HCEC 1CT (cell line): Measurements from ENCODE around the gene SORCS2.

Experiments used
- DNase-seq: peaks from one replicate; pipeline ENCODE4 v3.0.0-alpha.2; 2017

The SORCS2 gene

DNA sequence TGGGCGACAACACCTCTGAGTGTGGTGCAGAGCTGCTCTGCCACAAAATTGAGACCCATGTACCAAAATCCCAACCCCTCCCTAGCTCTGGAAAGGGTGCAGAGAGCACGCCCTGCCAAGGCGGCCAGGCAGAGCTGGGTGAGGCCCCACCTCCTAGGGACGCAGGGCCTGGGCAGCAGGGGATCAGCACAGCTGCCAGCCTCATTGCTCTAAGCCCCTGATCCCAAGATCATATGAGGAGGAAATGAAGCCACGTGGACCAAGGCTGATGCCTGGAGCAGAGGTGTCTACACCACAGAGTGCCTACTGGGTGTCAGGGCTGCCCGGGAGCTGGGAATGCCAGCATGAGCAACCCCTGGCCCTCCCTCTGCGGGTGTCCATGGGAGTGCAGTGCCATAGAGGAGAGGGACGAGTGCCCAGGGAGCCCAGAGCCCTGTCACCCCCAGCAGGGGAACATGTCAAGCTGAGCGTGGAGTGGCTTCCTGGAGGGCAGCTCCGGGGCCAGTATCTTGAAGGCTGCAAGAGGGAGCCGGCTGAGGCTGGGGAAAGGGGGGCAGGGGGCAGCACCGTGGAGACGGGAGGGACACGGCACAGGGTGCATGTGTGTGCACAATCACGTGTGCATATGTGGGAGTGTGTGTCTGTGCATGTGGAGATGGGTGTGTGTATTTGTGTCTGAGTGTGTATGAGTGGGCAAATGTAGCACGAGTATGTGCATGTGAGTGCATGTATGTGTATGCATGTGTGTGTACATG lies 306.3 kb downstream of the SORCS2 start:
- no peak for DNase-seq

DNA sequence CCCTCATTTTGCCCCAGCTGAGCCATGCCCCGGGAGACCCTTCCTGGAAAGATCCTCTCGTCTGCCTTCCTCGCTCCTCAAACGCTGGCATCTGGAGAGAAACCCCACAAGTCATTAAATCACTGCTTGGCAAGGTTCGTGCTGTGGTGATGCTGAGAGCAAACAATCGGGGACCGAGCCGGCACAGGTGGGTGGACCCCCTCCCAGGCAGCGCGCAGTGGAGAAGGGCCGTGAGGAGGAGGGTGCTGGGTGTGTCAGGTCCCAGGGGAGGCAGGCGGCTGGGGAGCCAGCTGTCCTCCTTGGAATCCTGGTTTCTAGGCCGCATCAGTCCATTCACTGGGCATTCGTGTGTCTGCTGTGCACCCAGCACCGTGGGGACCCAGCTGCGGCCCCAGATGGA lies 307.3 kb downstream of the SORCS2 start:
- no peak for DNase-seq

DNA sequence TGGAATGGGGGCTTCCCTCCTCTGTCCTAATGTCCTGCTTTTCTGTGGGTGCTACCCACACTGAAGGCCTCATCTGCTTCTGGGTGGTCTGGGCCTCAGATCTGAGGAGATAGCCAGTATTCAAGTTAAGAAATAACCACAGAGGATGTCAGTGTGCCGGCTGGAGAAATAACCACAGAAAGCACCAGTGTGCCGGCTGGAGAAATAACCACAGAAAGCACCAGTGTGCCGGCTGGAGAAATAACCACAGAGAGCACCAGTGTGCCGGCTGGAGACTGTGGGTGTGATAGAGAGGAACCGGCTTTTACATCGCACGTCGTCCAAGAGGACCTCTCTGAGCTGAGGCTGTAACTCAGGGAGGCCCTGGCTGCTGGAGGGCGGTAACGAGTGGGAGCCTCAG lies 308.1 kb downstream of the SORCS2 start:
- no peak for DNase-seq

DNA sequence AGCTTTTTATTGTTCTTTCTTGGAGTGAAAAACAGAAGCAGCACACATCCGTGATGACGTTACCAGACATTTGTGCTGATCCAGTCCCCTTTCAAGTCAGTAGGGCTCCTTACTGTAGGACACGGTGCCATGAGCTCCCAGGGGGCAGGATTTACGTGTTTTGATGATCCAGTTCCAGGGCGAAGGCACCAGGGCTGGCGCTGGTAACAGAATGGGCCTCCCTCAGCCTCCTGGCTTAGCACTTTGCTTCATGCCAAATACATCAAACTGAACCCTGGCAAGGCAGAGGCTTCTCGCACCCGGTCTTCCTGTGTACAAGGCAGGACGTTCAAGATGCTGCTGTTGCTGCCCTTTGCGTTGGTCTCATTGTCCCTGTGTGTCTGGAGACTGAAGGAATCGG lies 309.0 kb downstream of the SORCS2 start:
- DNase-seq, result no peak

DNA sequence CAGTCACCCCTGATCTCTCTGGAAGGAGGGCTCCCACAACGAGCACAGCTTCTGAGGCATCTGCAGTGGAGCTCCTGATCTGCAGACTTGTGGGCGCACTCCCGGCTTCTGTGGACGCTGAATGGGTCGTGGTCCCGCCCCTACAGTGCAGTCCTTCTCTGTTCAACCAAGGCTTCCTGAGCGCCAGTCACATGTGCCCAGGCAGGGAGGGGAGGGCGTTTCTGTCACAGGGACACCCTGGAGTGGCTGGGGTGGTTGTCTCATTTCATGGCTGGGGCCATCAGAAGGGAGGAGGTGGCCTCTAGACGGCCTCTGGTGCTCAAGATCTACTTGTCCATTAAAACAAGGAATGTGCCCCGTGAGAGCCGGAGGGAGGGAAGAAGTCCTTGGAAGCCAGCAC lies 309.5 kb downstream of the SORCS2 start:
- DNase-seq, result no peak

DNA sequence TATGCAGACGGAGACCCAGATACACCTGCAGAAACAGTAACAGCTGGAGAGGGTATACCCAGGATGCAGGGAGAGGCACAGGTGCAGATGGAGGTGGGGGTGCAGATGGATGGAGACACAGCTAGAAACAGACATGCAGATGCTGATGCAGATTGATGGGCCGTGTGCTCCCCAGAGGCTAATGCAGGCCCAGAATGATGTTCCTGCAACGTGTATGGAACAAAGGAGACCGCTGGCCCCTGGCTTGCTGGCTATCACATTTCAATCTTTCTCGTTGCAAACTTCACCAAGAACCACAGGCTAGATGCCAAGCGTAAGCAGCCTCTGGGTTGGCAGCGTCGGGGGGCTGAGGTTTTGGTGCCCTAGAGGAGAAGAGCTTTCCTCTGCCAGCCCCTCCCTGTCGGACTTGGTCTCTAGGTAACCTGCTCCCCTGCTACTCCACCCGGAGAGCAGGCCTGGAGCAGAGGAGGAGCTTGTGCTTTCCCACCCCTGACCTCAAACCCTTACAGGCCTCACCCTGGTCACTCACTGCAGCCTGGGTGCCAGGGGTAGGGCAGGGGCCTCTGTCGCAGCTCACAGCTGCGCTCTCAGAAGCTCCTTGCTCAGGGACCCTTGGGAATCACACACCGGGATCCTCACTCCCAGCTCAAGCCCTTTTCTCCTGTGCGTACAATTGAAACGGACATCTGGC lies 311.4 kb downstream of the SORCS2 start:
- DNase-seq, result no peak

DNA sequence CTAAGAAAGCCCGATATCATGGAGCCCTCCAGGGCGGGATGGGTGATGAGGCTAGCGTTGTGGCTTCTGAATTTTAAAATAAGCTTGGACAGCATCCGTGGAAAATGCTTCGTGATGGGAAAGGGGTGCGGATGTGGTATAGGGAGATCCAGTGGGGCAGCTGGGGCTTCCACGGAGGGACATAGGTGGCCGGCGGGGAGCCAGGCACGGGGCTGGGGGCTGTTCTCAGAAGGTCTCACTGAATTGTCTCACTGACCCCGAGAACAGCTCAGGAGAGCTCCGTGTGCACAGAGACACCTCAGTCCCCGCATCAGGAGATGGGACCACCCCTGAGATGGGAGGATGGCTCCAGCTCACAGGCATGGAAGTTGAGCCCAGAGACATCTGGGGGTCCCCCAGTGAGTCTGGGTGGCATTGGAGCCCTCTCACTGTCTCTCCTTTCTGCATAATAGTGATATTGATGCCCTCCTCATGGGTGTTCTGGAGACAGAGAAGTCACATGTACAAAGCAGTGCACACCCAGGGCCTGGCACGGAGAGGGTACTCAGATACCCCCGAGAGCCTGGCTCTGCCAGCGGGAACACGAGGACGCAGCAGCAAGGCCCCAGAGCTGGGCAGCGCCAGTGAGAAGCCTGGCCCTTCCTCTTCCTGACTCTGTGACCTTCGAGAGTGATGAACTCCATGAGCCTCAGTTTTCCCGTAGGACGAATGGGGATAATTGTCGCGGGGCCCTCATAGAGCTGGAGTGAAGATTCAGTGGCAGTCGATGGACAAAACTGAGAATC lies 313.0 kb downstream of the SORCS2 start:
- no peak for DNase-seq

DNA sequence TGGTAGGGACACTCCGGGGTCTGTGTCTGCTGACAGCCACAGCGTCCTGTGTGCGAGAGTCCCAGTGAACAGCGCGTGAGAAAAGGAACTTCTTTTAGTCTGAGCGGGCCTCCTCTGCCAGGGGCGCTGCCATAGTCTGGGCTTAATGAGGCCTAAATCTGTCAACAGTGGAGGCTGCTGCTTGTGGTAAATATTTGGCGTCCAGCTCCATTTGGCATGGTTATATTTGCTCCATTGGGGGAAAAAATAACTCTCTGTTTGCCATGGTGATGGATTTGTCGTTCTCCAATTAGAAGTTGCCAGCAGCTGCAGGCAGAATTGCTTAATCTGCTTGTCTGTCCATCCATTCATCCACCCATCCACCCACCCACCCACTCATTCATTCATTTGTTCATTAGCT lies 313.8 kb downstream of the SORCS2 start:
- DNase-seq, result no peak

DNA sequence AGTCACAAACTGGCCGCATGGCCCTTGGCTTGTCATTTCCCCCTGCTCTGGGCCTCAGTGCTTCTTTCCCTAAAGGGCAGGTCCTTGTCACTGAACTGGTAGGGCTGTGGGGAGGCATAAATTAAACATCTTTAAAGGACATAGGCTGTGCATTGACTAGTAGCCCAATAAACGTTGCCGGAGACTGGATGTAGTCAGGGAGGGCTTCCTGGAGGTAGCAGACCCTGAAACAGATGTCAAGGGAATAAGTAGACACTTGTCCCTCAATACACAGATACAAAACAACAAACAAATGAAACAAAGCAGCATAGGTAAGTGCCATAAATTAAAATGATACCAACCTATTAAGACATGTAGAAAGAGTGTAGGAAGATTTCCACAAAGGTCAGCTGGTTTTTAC lies 314.2 kb downstream of the SORCS2 start:
- DNase-seq, result no peak

DNA sequence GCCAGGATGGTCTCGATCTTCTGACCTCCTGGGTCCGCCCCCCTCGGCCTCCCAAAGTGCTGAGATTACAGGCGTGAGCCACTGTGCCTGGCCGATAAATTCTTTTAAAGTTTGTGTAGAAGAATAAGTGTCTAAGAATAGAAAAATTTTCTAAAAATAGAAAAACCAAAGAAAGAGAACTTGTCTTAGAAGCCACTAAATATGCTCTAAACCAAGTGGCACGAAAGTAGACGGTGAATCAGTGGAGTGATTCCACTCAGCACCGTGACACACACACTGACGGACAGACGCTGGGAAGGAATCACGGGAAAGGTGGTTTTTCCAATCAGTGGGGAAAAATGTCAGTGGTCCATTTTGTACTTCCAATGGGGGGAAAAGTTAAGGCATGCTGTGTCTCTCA lies 315.0 kb downstream of the SORCS2 start:
- DNase-seq, result no peak

DNA sequence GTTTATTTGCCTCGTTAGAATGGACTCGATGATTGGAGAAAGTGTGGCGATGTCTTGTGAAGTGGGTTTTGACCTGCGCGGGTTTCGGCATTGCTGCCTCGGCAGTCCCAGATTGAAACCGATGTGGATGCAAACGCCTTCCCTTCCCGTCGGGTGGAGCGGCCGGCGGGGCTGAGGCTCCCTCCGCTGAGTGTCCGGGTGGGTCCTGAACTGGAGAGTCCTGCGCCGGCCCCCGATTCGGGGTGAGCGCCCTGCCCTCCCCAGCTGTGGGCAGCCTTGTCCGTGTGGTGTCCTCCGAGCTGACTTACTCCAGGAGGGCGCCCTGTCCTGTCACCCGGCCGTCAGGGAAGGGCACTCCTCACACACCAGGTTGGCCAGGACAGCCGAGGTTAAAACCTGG lies 317.7 kb downstream of the SORCS2 start:
- no peak for DNase-seq

DNA sequence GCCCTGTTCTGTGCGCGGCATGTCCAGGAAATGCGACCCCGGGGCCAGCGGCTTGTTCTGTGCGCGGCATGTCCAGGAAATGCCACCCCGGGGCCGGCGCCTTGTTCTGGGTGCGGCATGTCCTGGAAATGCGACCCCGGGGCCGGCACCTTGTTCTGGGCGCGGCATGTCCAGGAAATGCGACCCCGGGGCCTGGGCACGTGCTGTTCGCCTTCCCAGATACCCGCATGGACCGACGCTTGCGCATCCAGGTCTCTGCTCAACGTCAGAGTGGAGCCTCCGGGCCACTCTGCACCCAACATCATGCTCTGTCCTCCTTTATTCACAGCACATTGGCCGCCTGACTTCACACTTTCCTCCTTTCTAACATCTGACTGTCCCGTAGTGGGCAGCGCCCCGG lies 318.2 kb downstream of the SORCS2 start:
- no peak for DNase-seq

DNA sequence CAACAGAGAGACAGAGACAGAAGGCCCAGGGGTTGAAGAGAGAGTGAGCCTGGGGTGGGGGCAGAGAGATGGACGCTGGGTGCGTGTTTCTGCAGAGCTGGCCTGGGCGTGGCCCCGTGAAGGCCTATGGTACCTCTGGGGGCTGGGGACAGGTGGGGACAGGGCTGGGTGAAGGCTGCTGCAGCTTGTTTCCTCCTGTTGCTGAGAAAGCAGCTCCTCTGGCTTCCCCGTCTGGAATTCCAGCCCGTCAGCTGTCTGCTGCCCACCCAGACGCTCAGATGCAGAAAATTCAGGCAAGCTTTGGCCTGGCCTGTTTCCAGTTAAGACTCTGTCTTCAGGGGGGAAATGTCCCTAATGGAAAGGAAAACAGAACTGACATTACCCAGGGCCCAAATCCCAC lies 319.2 kb downstream of the SORCS2 start:
- no peak for DNase-seq

DNA sequence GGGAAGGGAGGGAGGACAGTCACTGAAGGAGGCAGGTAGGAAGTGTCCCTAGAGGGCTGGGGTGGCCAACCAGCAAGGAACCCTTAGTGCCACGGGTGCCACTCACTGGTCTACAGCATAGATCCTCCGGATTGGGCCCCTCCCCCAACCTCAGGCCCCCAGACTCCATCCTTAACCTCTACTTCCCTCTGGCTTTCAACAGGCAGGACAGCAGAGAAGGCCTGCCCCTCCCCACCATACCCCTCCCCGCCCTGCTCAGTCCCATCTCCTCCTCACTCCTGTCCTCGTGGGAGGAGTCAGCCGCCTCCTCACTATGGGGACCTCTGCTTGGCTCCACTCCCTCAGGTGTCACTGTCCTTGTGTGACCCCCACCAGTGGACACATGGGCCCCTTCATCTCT lies 320.1 kb downstream of the SORCS2 start:
- DNase-seq, result no peak

DNA sequence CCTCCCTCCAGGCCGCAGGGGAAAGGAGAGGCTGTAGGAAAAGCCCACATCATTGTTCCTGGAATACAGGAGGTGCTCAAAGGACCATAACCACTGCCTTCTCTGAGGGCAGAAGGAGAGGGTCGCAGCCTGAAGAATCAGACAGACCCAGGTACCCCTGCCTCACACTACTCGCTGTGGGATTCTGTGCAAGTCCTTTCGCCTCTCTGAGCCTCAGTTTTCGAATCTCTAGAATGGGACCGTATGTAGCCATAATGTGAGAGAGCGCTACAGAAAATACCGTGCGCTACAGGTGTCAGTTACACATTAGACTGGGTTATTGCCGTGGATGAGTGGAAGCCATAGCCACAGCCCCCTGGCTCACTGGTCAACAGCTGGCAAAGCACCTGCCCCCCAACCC lies 320.6 kb downstream of the SORCS2 start:
- DNase-seq, result no peak

DNA sequence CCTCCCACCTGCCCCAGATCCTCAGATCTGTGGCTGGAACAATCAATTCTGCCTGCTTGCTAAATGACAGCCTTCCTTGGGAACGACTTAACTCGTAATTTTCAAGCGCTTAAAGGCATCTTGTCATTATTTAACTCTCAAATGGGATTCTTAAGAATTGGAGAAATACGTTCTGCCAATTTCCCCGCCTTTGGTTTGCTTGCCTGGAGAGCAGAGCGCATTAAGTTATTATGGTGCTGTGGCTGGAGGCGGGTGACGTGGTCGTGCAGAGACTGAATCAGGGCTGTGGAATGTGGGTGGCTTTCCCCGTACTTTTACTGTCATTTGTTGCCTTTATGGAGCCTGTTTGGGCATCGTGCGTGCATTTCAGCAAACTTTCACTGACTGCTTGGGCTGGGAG lies 321.3 kb downstream of the SORCS2 start:
- DNase-seq, result no peak

DNA sequence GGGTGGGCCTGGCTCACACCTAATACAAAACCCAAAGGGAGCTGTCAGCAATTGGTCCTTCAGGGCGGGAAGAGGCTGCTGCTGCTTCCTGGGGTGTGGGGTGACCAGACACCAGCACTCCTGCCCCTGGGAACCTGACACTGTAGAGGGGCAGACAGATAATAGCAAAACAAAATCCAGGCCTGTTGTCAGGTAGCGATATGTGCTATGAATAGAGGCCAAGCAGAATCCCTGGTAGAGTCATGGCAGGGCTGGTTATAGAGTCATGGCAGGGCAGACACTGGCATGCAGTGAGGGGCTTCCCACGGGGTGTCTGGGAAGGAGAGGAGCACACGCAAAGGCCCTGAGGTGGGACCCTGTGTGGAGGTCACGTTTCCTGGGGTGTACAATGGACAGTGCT lies 321.9 kb downstream of the SORCS2 start:
- DNase-seq, result no peak

DNA sequence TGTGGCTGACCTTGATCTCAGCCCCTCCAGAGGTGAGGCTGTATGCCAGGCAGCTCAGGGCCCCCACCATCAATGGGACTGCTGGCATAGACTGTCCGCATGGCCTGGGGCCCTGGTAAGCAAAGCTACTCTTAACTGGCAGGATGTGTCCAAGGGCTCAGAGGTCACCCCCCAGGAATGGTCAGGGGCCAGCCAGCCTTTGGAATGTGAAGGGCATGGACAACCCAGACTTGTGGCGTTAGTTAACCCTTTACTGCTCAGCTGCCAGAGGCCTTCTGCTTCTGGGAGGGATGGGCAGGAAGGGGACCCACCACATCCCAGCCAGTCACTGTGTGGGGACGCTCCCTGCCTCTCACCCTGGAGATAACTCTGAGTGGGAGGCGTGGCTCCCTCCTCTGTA lies 322.5 kb downstream of the SORCS2 start:
- no peak for DNase-seq

DNA sequence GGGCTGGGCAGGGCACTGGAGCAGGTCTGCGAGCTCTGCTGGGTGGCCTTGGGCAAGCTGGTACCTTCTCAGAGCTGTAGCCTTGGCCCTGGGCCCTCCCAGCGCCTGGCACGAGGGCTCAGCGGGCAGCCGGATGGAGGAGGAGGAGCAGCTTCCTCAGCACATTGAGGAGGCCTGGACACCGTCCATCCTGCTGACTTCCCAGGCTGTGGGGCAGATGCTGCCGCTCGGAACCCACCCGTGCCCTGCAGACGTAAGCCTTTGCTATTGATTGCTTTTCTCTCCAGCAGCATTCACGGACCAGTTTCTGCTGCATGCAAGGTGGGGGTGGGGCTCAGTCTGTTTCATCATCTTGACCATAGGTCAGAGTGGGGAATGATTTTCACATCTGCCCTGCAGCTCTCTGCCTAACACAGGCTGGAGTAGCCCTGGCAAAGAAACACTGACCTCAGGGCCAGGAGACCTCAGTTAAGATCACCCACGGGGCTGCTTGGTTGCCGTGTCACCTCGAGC lies 323.1 kb downstream of the SORCS2 start:
- no peak for DNase-seq

DNA sequence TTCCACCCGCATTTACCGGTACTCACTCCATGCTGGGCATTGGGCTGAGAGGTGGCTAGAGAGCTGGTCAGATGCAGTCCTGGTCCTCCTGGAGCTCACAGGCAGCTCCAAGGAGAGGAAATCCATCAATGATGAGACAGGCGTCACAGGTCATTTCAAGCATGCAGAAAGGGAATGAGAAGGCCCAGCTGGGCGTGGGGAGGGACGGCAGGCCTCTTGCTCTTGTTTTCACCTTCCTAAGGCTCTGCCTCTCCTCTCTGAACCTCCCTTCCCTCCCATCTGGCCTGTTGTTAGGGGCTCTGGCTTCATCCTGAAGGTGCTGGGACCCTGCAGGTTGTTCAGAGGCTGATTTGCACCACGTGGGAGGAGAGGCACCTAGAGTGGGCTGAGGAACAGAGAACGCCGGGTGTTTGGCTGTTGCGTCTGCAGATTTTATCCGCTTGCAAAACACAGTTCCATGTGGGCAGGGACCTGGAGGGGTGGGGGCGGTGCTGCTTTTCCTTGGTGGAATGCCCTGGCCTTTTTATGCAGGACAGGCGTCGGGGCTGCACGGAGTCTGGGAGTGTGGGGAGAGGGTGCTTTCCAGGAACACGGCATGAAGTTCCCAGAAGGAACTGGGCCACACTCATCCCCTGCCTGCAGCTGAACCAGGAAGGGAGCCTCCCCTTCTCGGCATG lies 323.9 kb downstream of the SORCS2 start:
- DNase-seq, result no peak

DNA sequence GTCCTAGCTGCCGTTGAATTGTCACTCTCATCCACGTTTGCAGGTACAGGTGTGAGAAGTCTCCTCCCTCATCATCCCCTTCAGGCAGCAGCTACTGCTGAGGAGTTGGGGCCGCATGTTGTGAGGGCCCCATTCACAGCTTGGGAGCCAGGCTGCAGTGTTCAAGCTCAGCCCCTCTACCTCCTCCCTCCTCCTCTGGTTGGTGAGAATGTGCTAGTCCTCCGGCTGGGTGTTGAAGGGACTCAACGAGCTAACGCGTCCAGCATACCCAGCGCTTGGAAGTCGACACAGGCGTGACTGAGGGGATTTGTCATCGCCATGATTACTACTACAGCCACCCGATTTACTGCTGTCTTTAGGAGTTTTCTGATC lies 324.4 kb downstream of the SORCS2 start:
- no peak for DNase-seq

DNA sequence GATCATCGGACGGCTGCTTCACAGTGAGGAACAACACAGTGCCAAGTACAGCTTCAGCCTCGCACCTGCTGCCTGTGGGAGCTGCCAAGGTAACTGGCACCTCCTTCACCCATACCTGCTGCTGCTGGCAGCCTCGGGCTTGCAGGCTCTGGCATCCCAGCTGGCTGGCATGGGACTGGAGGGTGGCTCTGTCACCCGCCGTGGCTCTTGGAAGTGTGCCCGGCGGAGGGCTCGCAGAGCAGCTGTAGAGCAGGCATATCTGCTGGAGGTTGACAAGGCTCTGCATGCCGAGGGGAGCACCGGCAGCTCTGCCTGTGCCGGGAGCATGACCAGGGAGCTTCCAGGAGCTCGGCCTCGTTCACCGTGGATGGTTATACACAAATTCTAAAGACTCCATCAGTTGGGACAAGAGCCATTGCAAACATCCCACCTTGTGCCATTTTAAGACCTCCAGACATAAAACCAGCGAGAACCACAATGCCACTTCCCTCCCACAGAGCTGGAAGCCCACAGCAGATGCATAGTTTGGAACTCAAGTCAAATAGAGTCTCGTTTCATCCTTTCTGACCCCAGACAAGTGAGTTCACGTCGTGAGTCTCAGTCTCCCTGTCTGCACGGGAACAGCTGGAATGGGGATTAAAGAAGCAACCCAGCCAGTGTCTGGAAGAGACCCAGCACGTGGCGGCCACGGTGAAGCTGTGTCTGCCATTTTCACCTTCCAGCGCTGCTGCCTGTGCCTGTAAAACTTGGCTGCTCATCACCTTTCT lies 326.7 kb downstream of the SORCS2 start:
- no peak for DNase-seq
